ENCODE results near the gene SYT17.

SYT17 gene

GRCh38 chr16:19147627-19148026, 20.4 kb upstream of the SYT17 start:
- no peak for TF ChIP-seq GATA1 (IDR thresholded peaks at IDR 0.05; ENCODE audit: low read depth, low read length)
- no peak for TF ChIP-seq POLR2A (IDR thresholded peaks at IDR 0.05; ENCODE audit: low read length)
- no peak for DNase-seq

- no peak for DNase-seq
Measured at GRCh38 chr16:19148189-19148588, 19.9 kb upstream of the SYT17 start.

GRCh38 chr16:19151310-19151709, 16.7 kb upstream of the SYT17 start:
- no peak for TF ChIP-seq POLR2A (IDR thresholded peaks at IDR 0.05; ENCODE audit: low read length)
- no peak for TF ChIP-seq GATA1 (IDR thresholded peaks at IDR 0.05; ENCODE audit: low read depth, low read length)
- DNase-seq: no peak

More at GRCh38 chr16:19148189-19148588, 19.9 kb upstream of the SYT17 start:
- no peak for TF ChIP-seq POLR2A (IDR thresholded peaks at IDR 0.05; ENCODE audit: low read length)
- no peak for TF ChIP-seq GATA1 (IDR thresholded peaks at IDR 0.05; ENCODE audit: low read depth, low read length)

DNA sequence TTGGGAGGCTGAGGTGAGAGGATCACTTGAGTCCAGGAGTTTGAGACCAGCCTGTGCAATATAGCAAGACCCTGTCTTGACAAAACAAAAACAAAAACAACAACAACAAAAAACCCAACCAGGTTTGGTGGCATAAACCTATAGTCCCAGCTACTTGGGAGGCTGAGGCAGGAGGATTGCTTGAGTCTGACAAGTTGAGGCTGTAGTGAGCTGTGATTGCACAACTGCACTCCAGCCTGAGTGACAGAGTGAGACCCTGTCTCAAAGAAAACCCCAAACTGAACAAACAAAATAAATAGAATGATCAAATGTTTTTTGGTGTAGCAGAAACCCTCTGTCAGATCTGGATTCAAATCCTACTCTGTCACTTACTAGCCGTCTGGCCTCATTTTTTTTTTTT, 16.0 kb upstream of the SYT17 start:
- DNase-seq: no peak
- TF ChIP-seq GATA1 (IDR thresholded peaks at IDR 0.05; ENCODE audit: low read depth, low read length) (no peak), POLR2A (IDR thresholded peaks at IDR 0.05; ENCODE audit: low read length) (no peak)

- TF ChIP-seq GATA1 (IDR thresholded peaks at IDR 0.05; ENCODE audit: low read depth, low read length) (no peak), POLR2A (IDR thresholded peaks at IDR 0.05; ENCODE audit: low read length) (no peak)
- peak; percentile 13 to 30 for DNase-seq
Measured at GRCh38 chr16:19153876-19154275, 14.2 kb upstream of the SYT17 start.

GRCh38 chr16:19162085-19162484, 6.0 kb upstream of the SYT17 start:
- DNase-seq: no peak
- TF ChIP-seq GATA1 (IDR thresholded peaks at IDR 0.05; ENCODE audit: low read depth, low read length): no peak
- no peak for TF ChIP-seq POLR2A (IDR thresholded peaks at IDR 0.05; ENCODE audit: low read length)

DNA sequence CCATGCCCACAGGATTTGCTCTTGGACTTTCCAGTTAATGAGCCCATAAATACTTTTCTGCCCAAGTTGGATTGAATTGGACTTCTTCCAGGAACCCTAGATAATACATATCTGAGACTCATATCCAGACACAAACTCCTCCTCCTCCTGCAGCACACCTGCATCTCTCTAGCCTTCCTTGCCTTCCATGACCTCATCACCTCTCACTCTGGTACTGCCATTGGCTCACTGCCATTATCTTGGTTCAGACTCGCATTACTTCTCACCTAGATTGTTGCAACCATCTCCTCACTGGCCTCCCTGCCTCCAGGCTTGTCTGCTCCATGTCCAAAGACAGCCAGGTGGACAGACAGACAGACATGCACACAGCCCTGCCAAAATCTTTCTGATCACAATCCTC, 4.8 kb upstream of the SYT17 start:
- no peak for TF ChIP-seq POLR2A (IDR thresholded peaks at IDR 0.05; ENCODE audit: low read length)
- no peak for TF ChIP-seq GATA1 (IDR thresholded peaks at IDR 0.05; ENCODE audit: low read depth, low read length)
- no peak for DNase-seq

- TF ChIP-seq POLR2A (IDR thresholded peaks at IDR 0.05; ENCODE audit: low read length) (no peak), GATA1 (IDR thresholded peaks at IDR 0.05; ENCODE audit: low read depth, low read length) (no peak)
- DNase-seq: no peak
Measured at GRCh38 chr16:19164285-19164684, 3.8 kb upstream of the SYT17 start.

DNA sequence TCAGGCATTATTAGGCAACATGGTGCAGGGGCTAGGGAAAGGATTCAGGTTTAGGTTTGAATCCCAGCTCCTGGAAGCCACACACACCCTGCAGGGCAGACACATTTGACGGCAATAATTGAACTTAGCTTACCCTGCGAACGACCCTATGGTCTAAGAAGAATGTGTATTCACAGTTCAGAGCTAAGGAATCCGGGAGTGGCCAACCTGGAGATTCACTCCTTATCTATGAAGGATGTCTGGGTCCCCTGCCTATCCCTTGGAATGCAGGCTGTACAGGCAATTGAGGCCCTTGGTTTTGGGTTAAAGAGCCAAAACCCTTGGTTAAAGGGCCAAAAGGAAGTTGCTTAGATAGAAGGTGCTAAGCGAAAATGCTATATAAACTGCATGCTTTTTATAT, 2.9 kb upstream of the SYT17 start:
- DNase-seq: no peak
- TF ChIP-seq GATA1 (IDR thresholded peaks at IDR 0.05; ENCODE audit: low read depth, low read length) (no peak), POLR2A (IDR thresholded peaks at IDR 0.05; ENCODE audit: low read length) (no peak)

- no peak for TF ChIP-seq GATA1 (IDR thresholded peaks at IDR 0.05; ENCODE audit: low read depth, low read length)
- TF ChIP-seq POLR2A (IDR thresholded peaks at IDR 0.05; ENCODE audit: low read length): no peak
- no peak for DNase-seq
Measured at GRCh38 chr16:19166500-19166899, 1.5 kb upstream of the SYT17 start.

- no peak for DNase-seq
- TF ChIP-seq GATA1 (IDR thresholded peaks at IDR 0.05; ENCODE audit: low read depth, low read length): no peak
- no peak for TF ChIP-seq POLR2A (IDR thresholded peaks at IDR 0.05; ENCODE audit: low read length)
Measured at GRCh38 chr16:19168371-19169081, 486 bp downstream of the SYT17 start.

GRCh38 chr16:19169082-19169639, 1.1 kb downstream of the SYT17 start:
- no peak for DNase-seq
- no peak for TF ChIP-seq GATA1 (IDR thresholded peaks at IDR 0.05; ENCODE audit: low read depth, low read length)
- no peak for TF ChIP-seq POLR2A (IDR thresholded peaks at IDR 0.05; ENCODE audit: low read length)

GRCh38 chr16:19170043-19170655, 2.1 kb downstream of the SYT17 start:
- DNase-seq: no peak
- TF ChIP-seq POLR2A (IDR thresholded peaks at IDR 0.05; ENCODE audit: low read length) (no peak), GATA1 (IDR thresholded peaks at IDR 0.05; ENCODE audit: low read depth, low read length) (no peak)

GRCh38 chr16:19172098-19172780, 4.2 kb downstream of the SYT17 start:
- no peak for DNase-seq
- TF ChIP-seq POLR2A (IDR thresholded peaks at IDR 0.05; ENCODE audit: low read length): no peak
- TF ChIP-seq GATA1 (IDR thresholded peaks at IDR 0.05; ENCODE audit: low read depth, low read length): no peak

All from erythroblast (primary cell).